NCI-H2107 treated with DMSO at 0.1 percent for 48 hours (cell line): Measurements from ENCODE around the gene TMEM260.
"Not testable (repeated sequence)": the region's sequence is repeated elsewhere in the genome, so short reads cannot be mapped to it uniquely, and the experiment has no call there.

ENCODE experiments used
- DNase-seq: peaks from one replicate; lab custom pipeline; 2025; ENCODE audit not compliant: unreplicated experiment; lab: John Stamatoyannopoulos, UW

The TMEM260 gene

DNA sequence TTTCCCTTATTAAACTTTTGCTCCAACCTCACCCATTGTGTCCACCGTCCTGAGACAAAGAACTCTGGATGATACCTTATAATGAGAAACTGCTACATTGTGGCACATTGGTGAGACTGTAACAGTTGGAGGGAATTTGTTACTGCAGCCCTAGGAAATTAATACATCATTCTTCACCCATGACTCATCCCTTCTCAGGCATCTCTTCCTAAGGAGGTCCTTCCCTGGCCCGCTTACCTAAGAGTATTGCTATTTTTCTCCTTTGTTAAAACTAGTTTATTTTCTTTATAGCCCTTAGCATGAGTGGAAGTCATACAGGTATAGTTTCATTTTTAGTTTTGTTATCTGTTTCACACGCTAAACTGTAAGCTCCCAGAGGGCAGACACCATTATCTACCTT is 87.1 kb downstream of the TMEM260 start:
- DNase-seq = no peak

GRCh38 chr14:56667290-56667689 is 87.7 kb downstream of the TMEM260 start:
- DNase-seq = not testable (repeated sequence)

DNA sequence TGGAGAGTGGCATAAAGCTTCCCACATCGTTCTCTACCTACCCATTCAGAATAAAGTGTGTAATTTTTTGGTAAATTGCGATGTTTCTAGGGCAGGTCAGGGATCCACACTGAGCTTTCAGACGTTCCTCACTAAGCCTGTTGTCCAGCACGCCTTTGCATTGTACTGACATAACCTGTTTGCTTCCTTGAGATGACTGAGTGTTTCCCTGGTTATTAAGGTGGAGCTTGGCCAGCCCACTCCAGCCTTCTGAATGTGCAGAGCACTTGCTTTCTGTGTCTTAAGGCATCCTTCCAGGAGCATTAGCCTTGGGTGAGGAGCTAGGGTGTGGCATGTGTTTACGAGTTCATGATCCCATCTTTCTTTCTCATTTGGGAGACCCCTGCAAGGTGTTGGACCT is 96.4 kb downstream of the TMEM260 start:
- DNase-seq = no peak

DNA sequence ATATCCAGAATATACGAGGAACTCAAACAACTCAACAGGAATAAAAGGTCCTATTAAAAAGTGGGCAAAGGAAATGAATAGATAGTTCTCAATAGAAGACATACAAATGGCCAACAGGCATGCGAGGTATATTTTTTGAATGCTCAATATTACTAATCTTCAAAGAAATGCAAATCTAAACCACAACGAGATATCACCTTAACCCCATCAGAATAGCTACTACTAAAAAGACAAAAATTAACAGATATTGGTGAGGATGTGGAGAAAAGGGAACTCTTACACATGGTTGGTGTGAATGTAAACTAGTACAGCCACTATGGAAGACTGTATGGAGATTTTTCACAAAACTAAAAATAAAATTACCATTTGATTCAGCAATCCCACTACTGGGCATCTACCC is 99.2 kb downstream of the TMEM260 start:
- no peak for DNase-seq

GRCh38 chr14:56686416-56686815 is 106.8 kb downstream of the TMEM260 start:
- DNase-seq = peak; percentile 91

GRCh38 chr14:56687123-56687522 is 107.5 kb downstream of the TMEM260 start:
- peak; percentile 73 for DNase-seq

DNA sequence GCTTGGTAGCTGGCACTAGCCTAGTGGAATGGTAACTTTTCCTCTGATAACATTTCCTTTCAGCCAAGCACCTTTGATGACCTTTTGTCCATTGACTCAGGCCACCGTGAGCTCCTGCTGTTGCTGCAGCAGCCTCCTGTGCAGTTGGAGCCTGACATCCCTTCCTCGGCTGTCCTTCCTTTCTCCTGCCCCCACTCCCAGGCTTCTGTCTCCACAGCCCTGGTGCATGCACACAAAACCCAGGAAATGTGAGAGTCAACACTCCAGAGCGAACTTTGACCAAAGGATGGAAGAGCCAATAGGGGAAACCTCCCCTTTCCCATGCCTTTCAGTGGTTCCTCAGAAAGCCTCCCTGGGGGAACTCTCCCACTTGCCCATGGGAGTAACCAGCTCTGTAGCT is 115.0 kb downstream of the TMEM260 start:
- no peak for DNase-seq

DNA sequence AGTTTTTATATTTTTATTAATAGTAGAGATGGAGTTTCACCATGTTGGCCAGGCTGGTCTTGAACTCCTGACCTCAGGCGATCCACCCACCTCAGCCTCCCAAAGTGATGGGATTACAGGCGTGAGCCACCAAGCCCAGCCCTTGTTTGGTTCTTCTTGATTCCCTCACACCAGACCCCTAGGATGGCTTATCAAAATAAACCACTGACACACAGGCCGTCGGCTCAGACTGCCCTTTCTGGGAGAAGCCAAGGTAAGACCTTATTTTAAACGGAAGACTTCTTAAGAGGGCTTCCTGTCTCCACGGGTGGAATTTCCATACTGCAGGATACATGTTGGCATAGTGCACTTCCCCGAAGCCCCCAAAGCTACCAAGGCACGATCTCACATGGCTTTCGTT is 115.6 kb downstream of the TMEM260 start:
- DNase-seq = not testable (repeated sequence)
